D721Med (cell line): ENCODE measurements around the gene EXT2.

ENCODE experiments used
- DNase-seq: peaks from one replicate; pipeline ENCODE4 v3.0.0; 2011; ENCODE audit warnings: low spot score; ENCODE audit not compliant: insufficient read length
- FAIRE-seq: peaks from 2 replicates; lab custom pipeline; 2011; peaks lifted over from hg19 to GRCh38; lab: Jason Lieb, UNC
- TF ChIP-seq, protein P1 (sequence below): IDR thresholded peaks from 2 replicates; pipeline ENCODE4 v1.5.1; 2012; ENCODE audit warnings: mild to moderate bottlenecking, control low read depth; ENCODE audit not compliant: insufficient read depth; ENCODE audit errors: missing control alignments

Gene EXT2

DNA sequence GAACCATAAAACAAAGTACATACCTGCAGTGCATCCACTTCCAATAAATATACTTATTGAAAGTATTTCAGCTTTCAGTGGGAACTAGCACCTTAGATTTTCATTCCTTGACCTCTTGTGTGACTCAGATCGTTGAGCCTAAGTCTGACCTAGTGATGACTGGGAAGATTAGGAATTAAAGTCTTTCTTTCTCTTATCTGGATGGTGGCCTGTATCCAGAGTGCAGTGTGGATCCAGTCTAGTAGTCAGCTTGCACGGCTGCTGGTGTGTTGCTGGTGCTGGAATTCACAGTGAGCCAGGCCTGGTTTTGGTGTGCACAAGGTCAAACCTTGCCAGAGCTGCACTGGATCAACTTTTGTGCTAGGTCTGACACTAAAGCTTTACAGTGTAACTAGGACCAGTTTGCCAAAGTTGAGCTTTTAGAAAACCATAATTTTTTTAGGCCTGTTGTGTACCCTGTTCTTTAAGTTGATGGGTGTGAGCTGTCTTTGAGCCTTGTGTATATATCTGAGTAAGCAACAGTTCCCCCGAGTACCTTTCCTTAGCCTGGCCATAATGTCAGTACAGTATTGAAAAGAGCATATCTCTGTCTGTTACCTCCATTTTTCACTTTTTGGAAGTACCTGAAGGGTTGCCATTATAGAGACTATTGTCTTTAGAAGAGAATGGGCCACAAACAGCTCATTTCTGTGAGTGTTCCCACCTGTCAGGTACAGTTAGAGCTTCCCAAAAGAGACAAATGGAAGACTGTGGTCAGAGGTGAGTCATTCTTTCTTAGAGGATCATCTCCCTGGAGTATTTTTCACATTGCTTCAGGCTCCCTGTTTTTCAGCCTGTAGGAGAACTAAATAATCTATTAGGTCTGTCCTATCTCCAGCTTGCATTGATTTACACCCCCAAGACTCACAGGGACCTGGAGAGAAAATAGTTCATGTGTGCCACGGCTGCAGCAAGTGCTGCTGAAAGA, 124.6 kb downstream of the EXT2 start:
- FAIRE-seq (no peak), DNase-seq (no peak)

DNA sequence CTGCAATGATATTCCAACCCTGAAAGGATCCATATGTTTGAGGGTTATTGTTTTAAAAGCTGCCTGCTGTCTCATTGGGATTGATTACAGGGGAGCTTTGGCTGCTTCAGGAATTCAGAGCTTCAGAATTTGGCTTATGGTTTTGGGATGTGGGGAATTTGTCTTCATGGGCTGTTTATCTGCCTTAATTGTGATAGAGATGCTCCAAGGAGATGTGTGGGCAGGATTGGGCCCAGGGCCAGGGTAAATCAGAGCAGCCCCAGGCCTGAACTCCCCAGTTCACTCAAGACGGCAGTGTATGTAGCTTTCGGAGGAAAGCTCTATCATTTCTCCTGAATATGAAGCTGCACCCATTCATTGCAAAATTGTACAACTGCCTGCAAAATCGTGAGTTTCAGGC, 126.0 kb downstream of the EXT2 start:
- no peak for DNase-seq
- FAIRE-seq = no peak
- TF ChIP-seq, protein P1, sequence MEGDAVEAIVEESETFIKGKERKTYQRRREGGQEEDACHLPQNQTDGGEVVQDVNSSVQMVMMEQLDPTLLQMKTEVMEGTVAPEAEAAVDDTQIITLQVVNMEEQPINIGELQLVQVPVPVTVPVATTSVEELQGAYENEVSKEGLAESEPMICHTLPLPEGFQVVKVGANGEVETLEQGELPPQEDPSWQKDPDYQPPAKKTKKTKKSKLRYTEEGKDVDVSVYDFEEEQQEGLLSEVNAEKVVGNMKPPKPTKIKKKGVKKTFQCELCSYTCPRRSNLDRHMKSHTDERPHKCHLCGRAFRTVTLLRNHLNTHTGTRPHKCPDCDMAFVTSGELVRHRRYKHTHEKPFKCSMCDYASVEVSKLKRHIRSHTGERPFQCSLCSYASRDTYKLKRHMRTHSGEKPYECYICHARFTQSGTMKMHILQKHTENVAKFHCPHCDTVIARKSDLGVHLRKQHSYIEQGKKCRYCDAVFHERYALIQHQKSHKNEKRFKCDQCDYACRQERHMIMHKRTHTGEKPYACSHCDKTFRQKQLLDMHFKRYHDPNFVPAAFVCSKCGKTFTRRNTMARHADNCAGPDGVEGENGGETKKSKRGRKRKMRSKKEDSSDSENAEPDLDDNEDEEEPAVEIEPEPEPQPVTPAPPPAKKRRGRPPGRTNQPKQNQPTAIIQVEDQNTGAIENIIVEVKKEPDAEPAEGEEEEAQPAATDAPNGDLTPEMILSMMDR = no peak

More for the DNA sequence above, 124.6 kb downstream of the EXT2 start:
- TF ChIP-seq, protein P1 = no peak

DNA sequence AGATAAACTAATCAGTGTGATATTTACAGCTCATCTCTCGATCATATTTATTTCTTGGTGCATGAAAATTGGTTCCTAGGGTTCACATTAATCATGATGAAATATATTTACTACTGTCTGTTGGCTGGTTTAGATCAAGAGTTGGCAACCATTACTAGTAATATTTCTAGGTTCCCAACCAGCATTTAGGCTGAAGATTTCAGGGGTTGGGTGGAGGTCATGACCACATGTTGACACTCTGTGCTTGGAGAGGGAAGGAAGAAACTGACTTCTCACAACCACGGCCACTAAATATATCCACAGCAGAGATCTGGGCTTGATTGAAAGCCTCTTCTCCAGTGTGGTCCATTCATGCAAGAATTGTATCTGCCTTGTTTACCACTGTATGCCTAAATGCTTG, 126.5 kb downstream of the EXT2 start:
- DNase-seq (no peak), FAIRE-seq (no peak)
- TF ChIP-seq, protein P1 = no peak

DNA sequence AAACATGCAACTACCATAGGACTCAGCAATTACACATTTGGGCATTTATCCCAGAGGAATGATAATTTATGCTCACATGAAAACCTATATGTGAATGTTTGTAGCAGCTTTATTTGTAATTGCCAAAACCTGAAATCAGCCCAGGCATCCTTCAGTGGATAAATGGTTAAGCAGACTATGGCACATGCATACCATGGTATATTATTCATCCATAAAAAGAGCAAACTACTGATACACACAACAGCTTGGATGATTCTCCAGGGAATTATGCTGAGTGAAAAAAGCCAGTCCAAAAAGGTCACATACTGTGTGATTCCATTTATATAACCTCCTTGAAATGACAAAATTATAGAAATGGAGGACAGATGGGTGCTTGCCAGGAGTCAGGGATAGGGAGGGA, 127.8 kb downstream of the EXT2 start:
- DNase-seq (no peak), FAIRE-seq (no peak)
- TF ChIP-seq, protein P1 = no peak

DNA sequence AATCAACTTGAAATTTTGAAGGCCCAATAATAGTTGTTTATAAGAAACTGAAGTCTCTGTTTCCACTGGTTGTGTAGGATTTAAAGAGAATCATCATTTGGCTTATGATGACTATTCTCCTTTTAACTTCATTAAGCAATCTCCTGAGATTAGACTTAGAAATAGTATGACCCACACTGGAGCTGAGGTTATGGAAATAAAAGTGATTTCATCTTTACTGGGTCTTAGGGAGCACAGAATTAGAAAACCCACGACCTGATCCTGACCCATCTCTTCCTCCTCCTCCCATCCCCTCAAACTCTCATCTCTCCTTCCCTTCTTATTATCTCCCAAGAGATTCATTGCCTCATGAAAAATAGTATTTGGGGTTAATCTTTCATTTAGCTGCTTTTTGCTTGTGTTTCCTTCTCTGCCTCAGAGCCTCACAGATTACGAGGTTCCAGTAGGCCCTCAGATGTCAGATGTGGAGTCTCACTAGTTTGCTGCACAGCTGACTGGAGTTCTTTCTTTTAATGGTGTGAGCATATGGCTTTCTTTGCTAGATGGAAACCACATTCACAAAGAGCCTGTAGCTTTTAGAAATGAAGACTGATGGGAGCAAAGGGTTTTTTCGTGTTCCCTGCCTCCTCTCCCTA, 129.5 kb downstream of the EXT2 start:
- DNase-seq = no peak

DNA sequence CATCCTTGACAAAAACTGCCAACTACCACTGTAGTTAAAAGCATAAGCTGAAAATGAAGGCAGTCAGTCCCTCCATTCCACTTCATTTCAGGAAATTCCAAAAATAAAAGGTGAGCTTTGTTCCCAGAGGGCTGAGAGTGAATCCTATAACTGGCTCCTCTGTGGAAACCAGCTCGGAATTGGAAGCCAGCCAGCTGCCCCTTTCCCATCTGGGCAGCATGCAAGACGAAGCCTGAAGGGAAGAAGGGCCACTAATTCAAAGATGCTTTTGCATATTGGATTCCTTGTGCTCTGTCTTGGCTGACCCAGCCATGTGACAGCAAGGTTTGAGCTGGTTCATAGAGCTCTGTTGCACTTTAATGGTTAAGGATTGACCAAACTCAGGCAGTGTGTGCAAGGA, 131.0 kb downstream of the EXT2 start:
- FAIRE-seq = no peak
- TF ChIP-seq, protein P1 = no peak
- no peak for DNase-seq

More for the DNA sequence above, 129.5 kb downstream of the EXT2 start:
- no peak for FAIRE-seq
- TF ChIP-seq, protein P1 = no peak
